Measurements from ENCODE around the gene RNFT2. TPM values are rescaled to one million over a fixed set of nuclear protein-coding genes. Genes with fewer than 3 reads are reported as not detected.
A peak's percentile ranks its signal among the peaks of the same experiment; 100 is the strongest.
"Not testable (repeated sequence)": the region's sequence is repeated elsewhere in the genome, so short reads cannot be mapped to it uniquely, and the experiment has no call there.

Gene RNFT2
- total RNA-seq, 8 experiments from 2014 or later = 0.71 to 56.3 (median 29.9) TPM

- in situ Hi-C loops (cut with MboI; ENCODE audit: low pct_unique_long_range_greater_than_20kb in 2 of 9, low sequenced_read_pairs in 9 of 9, unreplicated experiment in 9 of 9) = no loop called here
- Histone ChIP-seq H3K4me3 (no peak overlapping the region), H3K4me1 (replicated peaks in 1 of 2) (peaks cover 0 to 7% of the 10 kb centered on the region in 2 donors), H3K27ac (no peak overlapping the region)
- 62 to 100% (median 100%) methylated on average over 1 to 4 of the region's 4 CpGs; no CpG with 5 or more reads in 5 of the 10 experiments for WGBS, 10 experiments
- no peak for ATAC-seq (replicated peaks in 6 of 8)
These were observed 23.4 kb downstream of the RNFT2 start for GRCh38 chr12:116761499-116761898.

- Histone ChIP-seq H3K4me1 (replicated peaks in 1 of 2) (peaks cover 0 to 7% of the 10 kb centered on the region in 2 donors), H3K27ac (peak overlapping the region in 1 of 2 donors; percentile 54), H3K4me3 (no peak overlapping the region)
- 30 to 95% (median 80%) methylated on average over 1 to 5 of the region's 5 CpGs; no CpG with 5 or more reads in 3 of the 10 experiments for WGBS, 10 experiments
- ATAC-seq (replicated peaks in 6 of 8) = peak in 6 of 8 experiments; percentile 39 to 99 (median 94)
- in situ Hi-C loops (cut with MboI; ENCODE audit: low pct_unique_long_range_greater_than_20kb in 2 of 9, low sequenced_read_pairs in 9 of 9, unreplicated experiment in 9 of 9) = no loop called here
These were observed 27.2 kb downstream of the RNFT2 start for GRCh38 chr12:116765271-116765670.

GRCh38 chr12:116766285-116766684, 28.2 kb downstream of the RNFT2 start:
- no peak for ATAC-seq (replicated peaks in 6 of 8)
- Histone ChIP-seq H3K4me1 (replicated peaks in 1 of 2) (peaks cover 0 to 7% of the 10 kb centered on the region in 2 donors), H3K27ac (no peak overlapping the region), H3K4me3 (no peak overlapping the region)
- WGBS, 10 experiments = 80 to 100% (median 100%) methylated on average over 1 to 3 of the region's 3 CpGs; no CpG with 5 or more reads in 2 of the 10 experiments
- in situ Hi-C loops (cut with MboI; ENCODE audit: low pct_unique_long_range_greater_than_20kb in 2 of 9, low sequenced_read_pairs in 9 of 9, unreplicated experiment in 9 of 9) = no loop called here

- 50 to 100% (median 94%) methylated on average over 1 to 3 of the region's 3 CpGs; no CpG with 5 or more reads in 4 of the 10 experiments for WGBS, 10 experiments
- Histone ChIP-seq H3K4me1 (replicated peaks in 1 of 2) (peaks cover 0 to 7% of the 10 kb centered on the region in 2 donors), H3K4me3 (no peak overlapping the region), H3K27ac (no peak overlapping the region)
- in situ Hi-C loops (cut with MboI; ENCODE audit: low pct_unique_long_range_greater_than_20kb in 2 of 9, low sequenced_read_pairs in 9 of 9, unreplicated experiment in 9 of 9) = no loop called here
- ATAC-seq (replicated peaks in 6 of 8) = no peak
These were observed 28.6 kb downstream of the RNFT2 start for GRCh38 chr12:116766746-116767145.

GRCh38 chr12:116771651-116772050, 33.5 kb downstream of the RNFT2 start:
- no peak for ATAC-seq (replicated peaks in 6 of 8)
- WGBS, 10 experiments = 26 to 100% (median 93%) methylated on average over 1 to 8 of the region's 8 CpGs; no CpG with 5 or more reads in 3 of the 10 experiments
- Histone ChIP-seq H3K4me1 (replicated peaks in 1 of 2) (no peaks in the 10 kb centered on the region), H3K4me3 (no peak overlapping the region), H3K27ac (no peak overlapping the region)
- in situ Hi-C loops (cut with MboI; ENCODE audit: low pct_unique_long_range_greater_than_20kb in 2 of 9, low sequenced_read_pairs in 9 of 9, unreplicated experiment in 9 of 9) = no loop called here

- Histone ChIP-seq H3K27ac (no peak overlapping the region), H3K4me3 (no peak overlapping the region), H3K4me1 (replicated peaks in 1 of 2) (no peaks in the 10 kb centered on the region)
- in situ Hi-C loops (cut with MboI; ENCODE audit: low pct_unique_long_range_greater_than_20kb in 2 of 9, low sequenced_read_pairs in 9 of 9, unreplicated experiment in 9 of 9) = no loop called here
- 0 to 94% (median 87%) methylated on average over 1 to 4 of the region's 4 CpGs; no CpG with 5 or more reads in 2 of the 10 experiments for WGBS, 10 experiments
- ATAC-seq (replicated peaks in 6 of 8) = peak in 3 of 8 experiments; percentile 25 to 72 (median 71)
These were observed 35.2 kb downstream of the RNFT2 start for GRCh38 chr12:116773276-116773731.

- no peak overlapping the region for H3K4me3 ChIP-seq
- no peaks in the 10 kb centered on the region for H3K4me1 ChIP-seq (replicated peaks in 1 of 2)
- in situ Hi-C loops (cut with MboI; ENCODE audit: low pct_unique_long_range_greater_than_20kb in 2 of 9, low sequenced_read_pairs in 9 of 9, unreplicated experiment in 9 of 9) = no loop called here
- H3K27ac ChIP-seq = no peak overlapping the region
- ATAC-seq (replicated peaks in 6 of 8) = no peak
- WGBS, 10 experiments = 35 to 75% (median 67%) methylated on average over 3 to 4 of the region's 4 CpGs; no CpG with 5 or more reads in 1 of the 10 experiments
These were observed 35.9 kb downstream of the RNFT2 start for GRCh38 chr12:116774020-116774419.

- Histone ChIP-seq H3K4me1 (replicated peaks in 1 of 2) (no peaks in the 10 kb centered on the region), H3K27ac (no peak overlapping the region), H3K4me3 (no peak overlapping the region)
- 40 to 100% (median 100%) methylated on average over 1 of the region's 1 CpG; no CpG with 5 or more reads in 5 of the 10 experiments for WGBS, 10 experiments
- in situ Hi-C loops (cut with MboI; ENCODE audit: low pct_unique_long_range_greater_than_20kb in 2 of 9, low sequenced_read_pairs in 9 of 9, unreplicated experiment in 9 of 9) = loop anchor here in 1 of 9 experiments (25.0 kb wide), 1 partner anchor 110 kb away; the partner anchor contains the start of gene HRK
- ATAC-seq (replicated peaks in 6 of 8) = no peak
These were observed 39.1 kb downstream of the RNFT2 start for GRCh38 chr12:116777245-116777644.

- H3K27ac ChIP-seq = no peak overlapping the region
- 20 to 100% (median 66%) methylated on average over 2 of the region's 2 CpGs; no CpG with 5 or more reads in 6 of the 10 experiments for WGBS, 10 experiments
- H3K4me1 ChIP-seq (replicated peaks in 1 of 2) = no peaks in the 10 kb centered on the region
- H3K4me3 ChIP-seq = no peak overlapping the region
- in situ Hi-C loops (cut with MboI; ENCODE audit: low pct_unique_long_range_greater_than_20kb in 2 of 9, low sequenced_read_pairs in 9 of 9, unreplicated experiment in 9 of 9) = loop anchor here in 1 of 9 experiments (25.0 kb wide), 1 partner anchor 108 kb away; the partner anchor contains the start of gene HRK
- ATAC-seq (replicated peaks in 6 of 8) = no peak
These were observed 41.5 kb downstream of the RNFT2 start for GRCh38 chr12:116779597-116779996.

- in situ Hi-C loops (cut with MboI; ENCODE audit: low pct_unique_long_range_greater_than_20kb in 2 of 9, low sequenced_read_pairs in 9 of 9, unreplicated experiment in 9 of 9) = loop anchor here in 1 of 9 experiments (25.0 kb wide), 1 partner anchor 106 kb away; the partner anchor contains the start of gene HRK
- no peak for ATAC-seq (replicated peaks in 6 of 8)
- Histone ChIP-seq H3K4me3 (no peak overlapping the region), H3K27ac (no peak overlapping the region), H3K4me1 (replicated peaks in 1 of 2) (no peaks in the 10 kb centered on the region)
- WGBS, 10 experiments = 0 to 90% (median 34%) methylated on average over 1 to 4 of the region's 4 CpGs; no CpG with 5 or more reads in 6 of the 10 experiments
These were observed 42.8 kb downstream of the RNFT2 start for GRCh38 chr12:116780942-116781341.

- Histone ChIP-seq H3K4me1 (replicated peaks in 1 of 2) (no peaks in the 10 kb centered on the region), H3K27ac (no peak overlapping the region), H3K4me3 (no peak overlapping the region)
- in situ Hi-C loops (cut with MboI; ENCODE audit: low pct_unique_long_range_greater_than_20kb in 2 of 9, low sequenced_read_pairs in 9 of 9, unreplicated experiment in 9 of 9) = loop anchor here in 1 of 9 experiments (25.0 kb wide), 1 partner anchor 104 kb away; the partner anchor contains the start of gene HRK
- no peak for ATAC-seq (replicated peaks in 6 of 8)
- 60 to 100% (median 95%) methylated on average over 1 to 5 of the region's 6 CpGs; no CpG with 5 or more reads in 2 of the 10 experiments for WGBS, 10 experiments
These were observed 45.6 kb downstream of the RNFT2 start for GRCh38 chr12:116783525-116784237.

GRCh38 chr12:116784238-116784612, 46.1 kb downstream of the RNFT2 start:
- H3K27ac ChIP-seq = no peak overlapping the region
- WGBS, 10 experiments = 80 to 100% (median 95%) methylated on average over 1 to 6 of the region's 7 CpGs; no CpG with 5 or more reads in 5 of the 10 experiments
- no peaks in the 10 kb centered on the region for H3K4me1 ChIP-seq (replicated peaks in 1 of 2)
- no peak overlapping the region for H3K4me3 ChIP-seq
- in situ Hi-C loops (cut with MboI; ENCODE audit: low pct_unique_long_range_greater_than_20kb in 2 of 9, low sequenced_read_pairs in 9 of 9, unreplicated experiment in 9 of 9) = loop anchor here in 1 of 9 experiments (25.0 kb wide), 1 partner anchor 103 kb away; the partner anchor contains the start of gene HRK
- ATAC-seq (replicated peaks in 6 of 8) = peak in 5 of 8 experiments; percentile 21 to 80 (median 27)

GRCh38 chr12:116789562-116789961, 51.4 kb downstream of the RNFT2 start:
- peaks cover 15 to 18% of the 10 kb centered on the region in 2 donors for H3K4me1 ChIP-seq (replicated peaks in 1 of 2)
- H3K4me3 ChIP-seq; H3K27ac ChIP-seq; ATAC-seq (replicated peaks in 6 of 8): not testable (repeated sequence)
- in situ Hi-C loops (cut with MboI; ENCODE audit: low pct_unique_long_range_greater_than_20kb in 2 of 9, low sequenced_read_pairs in 9 of 9, unreplicated experiment in 9 of 9) = loop anchor here in 1 of 9 experiments (25.0 kb wide), 1 partner anchor 98 kb away; the partner anchor contains the start of gene HRK

Measured in motor neuron (in vitro differentiated cells).